Iris pigment epithelial cell (primary cell): ENCODE results near the gene FYTTD1.

Source experiments
- DNase-seq: peaks from one replicate; pipeline ENCODE4 v3.0.0-alpha.2; 2011; ENCODE audit warnings: low read depth

The FYTTD1 gene

DNA sequence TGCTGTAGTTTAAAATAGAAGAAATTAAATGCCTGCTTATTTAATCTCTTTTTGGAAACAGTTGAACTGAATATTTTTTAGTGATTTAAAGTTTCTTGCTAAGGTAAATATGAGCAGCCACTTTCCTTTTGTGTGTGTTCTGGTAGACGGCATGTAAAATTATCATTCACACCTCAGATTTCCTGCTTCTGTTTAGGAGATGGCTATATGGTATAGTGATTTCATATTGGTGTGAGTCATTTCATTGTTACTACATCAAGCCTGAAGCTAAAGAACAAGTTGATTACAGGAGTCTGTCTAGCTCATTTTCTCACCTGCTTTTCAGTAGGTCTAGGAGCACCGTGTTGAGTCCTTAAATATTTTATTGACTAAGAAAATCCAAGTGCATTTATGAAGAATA, 43.6 kb downstream of the FYTTD1 start:
- DNase-seq = peak; percentile 70

- DNase-seq = no peak
Measured at GRCh38 chr3:197794115-197794514, 44.4 kb downstream of the FYTTD1 start.

DNA sequence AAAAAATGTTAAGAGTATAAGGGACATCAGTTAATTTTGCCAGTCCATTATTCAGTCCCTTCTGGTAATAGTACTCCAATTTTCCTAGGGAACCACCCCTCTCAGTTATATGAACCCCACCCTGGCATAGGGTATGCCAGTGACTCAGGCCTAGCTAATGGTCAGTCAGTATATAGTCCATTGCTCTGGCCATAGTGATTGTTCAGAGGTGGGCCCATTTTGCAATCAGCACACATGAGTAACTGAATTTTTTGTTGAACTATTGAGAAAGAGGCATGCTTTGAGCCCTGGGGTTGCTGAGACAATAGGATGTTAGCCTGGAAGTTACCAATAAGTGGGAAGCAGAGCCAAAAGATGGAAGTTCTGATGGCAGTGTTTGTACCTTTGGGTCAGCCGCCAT, 45.5 kb downstream of the FYTTD1 start:
- peak; percentile 87 for DNase-seq

GRCh38 chr3:197796087-197796486, 46.4 kb downstream of the FYTTD1 start:
- DNase-seq = no peak

DNA sequence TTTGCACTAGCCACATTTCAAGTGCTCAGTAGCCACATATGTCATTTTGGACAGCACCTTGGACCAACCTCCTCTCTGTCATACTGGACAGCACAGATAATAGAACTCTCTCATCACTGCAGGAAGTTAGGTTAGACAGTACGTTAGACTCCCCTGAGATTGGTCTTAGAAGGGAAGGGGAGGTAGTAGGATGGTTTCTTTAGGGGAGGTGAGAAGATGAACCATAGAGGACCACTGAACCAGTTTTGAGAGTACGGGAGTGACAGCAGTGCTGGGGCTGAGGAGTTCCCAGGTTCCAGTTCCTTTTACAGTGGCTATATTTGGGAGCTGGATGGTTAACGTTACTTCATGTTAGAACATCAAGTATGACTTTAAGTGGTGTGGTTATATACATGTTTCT, 49.2 kb downstream of the FYTTD1 start:
- DNase-seq = no peak

DNA sequence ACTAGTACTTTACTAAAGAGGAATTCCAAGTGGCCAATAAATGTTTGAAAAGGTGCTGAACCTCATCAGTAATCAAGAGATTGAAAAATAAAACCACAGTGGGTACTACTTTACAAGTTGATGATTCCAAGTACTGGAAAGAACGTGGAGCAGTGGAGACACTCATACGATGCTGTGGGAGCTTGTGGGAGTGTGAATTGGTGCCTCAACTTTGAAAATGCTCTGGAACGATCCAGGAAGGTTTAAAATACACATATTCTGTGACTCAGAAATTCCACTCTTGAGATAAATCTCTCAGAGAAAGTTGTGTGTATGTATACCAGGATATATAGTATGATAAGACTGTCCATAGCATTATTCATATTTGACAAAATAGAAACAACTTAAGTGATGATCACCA, 50.7 kb downstream of the FYTTD1 start:
- peak; percentile 67 for DNase-seq

GRCh38 chr3:197801891-197802778, 52.5 kb downstream of the FYTTD1 start:
- peak; percentile 77 for DNase-seq

DNA sequence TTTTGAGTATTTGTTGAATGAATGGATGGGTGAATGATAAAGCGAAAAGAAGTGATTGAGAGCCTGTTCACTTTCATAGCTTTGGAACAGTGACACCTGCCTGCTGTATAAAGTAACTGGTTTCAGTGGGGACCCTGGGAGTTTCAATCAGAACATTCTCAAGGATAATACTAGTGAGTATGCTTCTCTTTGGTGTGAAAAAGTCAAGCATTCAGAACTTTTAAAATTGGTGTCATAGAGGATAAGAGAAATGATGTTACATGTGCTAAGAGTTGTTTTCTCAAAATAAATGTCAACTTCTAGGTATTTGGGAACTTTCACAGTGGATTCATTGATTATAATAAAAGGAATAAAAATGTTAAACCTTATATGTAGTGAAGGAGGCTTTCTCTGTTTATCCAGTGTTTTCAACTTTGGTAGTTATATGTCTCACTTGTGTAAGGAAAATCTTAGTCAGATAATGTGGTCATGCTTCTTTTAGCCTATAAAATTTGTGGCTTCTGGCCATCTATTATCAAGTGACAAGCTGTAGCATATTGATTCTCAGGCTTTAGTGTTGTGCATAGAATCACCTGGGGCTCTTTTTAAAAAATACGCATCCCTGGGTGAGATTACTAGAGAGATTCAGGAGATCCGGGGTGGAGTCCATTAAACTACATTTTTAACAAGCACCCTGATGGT, 53.2 kb downstream of the FYTTD1 start:
- DNase-seq = no peak

DNA sequence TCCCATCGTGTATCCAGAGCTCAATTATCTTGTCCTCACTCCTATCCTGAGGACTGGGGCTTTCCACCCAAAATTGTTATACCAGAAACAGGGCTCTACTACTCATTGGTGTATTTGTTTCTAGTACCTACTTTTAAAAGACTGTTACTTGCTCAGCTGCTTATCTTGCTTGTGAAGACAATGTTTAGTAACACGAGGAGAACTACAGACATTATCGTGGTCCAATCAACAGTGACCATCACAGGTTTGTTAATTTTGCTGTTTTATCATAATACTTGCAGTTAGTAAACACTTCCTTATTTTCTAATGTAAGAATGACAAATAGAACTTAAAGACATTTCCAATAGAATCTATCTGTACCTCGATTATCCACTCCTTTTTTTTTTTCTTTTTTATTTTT, 54.8 kb downstream of the FYTTD1 start:
- DNase-seq = no peak

DNA sequence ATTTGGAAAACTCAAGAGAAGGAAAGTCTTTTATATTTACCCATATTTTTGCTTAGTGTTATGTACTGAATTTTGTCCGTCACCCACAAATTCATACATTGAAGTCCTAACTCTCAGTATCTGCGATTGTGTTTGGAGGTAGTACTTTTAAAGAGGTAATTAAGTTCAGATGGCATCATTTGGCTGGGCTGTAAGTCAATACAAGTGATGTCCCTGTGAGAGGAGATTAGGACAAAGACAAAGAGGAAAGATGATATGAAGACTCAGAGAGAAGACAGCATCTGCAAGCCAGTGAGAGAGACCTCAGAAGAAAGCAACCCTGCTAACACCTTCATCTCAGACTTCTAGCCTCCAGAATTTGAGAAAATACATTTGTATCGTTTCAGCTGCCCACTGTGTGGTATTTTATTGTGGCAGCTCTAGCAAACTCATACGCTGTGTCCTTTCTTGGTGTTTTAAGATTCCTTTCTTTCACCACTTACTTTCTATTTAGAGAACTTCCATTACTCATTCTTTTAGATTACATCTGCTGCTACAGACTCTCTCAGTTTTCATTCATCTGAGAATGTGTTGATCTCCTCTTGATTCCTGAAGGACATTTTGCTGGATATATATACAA, 58.4 kb downstream of the FYTTD1 start:
- DNase-seq = peak; percentile 58

DNA sequence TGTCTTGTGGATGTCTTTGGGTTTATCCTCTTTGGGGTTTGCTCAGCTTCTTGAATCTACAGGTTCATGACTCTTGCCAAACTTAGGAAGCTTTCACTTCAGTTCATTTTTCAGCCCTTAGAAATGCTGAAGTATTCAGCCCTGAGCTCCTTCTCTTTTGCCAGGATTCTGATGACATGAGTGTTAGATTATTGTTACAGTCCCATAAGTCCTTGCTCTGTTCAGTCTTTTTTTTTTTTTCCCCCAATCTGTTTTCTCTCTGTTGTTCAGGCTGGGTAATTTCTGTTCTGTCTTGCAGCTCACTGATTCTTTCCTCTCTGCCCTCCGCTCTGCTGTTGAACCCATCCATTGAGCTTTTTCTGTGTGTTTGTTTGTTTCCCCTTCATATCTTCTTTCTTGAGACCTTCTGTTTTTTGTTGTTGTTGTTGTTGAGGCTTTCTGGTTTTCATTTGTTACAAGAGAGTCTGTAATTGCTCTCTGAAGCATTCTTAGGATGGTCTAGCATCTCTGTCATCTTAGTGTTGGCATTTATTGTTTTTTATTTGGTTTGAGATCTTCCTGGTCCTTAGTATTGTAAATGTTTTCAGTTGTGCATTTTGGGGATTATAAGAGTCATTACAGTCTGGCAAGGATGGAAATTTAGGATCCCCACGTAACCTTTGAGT, 59.8 kb downstream of the FYTTD1 start:
- peak; percentile 78 for DNase-seq

DNA sequence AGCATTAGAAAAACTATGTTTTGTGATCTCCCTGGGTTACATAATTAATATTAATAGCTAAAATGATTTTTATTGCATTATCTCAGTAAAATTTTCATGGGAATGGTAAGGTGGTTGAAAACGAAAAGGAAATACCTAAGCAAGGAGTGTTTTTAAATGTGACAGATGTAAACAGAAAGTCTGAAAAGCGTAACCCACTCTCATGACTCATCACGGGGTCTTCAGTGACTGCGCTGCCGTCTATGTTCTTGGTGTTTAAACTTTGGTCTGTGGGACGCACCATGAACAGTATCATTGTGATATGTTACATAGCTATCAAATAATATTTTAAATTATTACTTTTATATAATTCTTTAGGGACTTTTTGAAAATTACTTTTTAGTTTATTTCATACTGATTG, 61.2 kb downstream of the FYTTD1 start:
- peak; percentile 56 for DNase-seq

- DNase-seq = peak; percentile 97
Measured at GRCh38 chr3:197811343-197811742, 61.7 kb downstream of the FYTTD1 start.

GRCh38 chr3:197814372-197814771, 64.7 kb downstream of the FYTTD1 start:
- no peak for DNase-seq

DNA sequence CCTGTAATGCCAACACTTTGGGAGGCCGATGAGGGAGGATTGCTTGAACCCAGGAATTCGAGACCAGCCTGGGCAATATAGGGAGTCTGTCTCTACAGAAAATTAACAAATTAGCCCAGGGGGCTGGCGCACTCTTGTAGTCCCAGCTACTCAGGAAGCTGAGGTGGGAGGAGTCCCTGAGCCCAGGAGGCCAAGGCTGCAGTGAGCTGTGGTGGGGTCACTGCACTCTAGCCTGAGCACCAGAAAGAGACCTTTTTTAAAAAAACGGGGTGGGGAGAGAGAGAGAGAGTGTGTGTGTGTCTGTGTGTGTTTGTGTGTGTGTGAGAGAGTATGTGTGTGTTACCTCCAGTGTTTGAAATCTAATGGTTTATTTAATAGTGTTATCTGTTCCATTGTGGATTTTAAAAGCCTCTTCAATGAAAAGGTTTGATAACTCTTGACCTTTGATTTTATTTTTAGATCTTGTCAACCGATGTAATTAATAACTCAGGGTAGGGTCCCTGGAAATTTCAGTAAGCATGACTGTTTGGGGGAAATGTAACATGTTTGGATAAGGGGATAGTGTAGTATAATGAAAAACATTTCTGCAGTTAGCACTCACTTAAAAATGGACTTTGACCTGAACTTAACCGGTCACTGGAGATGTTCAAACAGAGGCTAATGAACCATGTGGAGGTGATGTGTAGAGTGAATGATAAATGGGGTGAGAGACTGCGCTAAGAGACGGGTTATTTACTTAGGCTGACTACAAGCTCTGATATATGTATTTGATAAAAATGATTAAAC, 71.1 kb downstream of the FYTTD1 start:
- no peak for DNase-seq

DNA sequence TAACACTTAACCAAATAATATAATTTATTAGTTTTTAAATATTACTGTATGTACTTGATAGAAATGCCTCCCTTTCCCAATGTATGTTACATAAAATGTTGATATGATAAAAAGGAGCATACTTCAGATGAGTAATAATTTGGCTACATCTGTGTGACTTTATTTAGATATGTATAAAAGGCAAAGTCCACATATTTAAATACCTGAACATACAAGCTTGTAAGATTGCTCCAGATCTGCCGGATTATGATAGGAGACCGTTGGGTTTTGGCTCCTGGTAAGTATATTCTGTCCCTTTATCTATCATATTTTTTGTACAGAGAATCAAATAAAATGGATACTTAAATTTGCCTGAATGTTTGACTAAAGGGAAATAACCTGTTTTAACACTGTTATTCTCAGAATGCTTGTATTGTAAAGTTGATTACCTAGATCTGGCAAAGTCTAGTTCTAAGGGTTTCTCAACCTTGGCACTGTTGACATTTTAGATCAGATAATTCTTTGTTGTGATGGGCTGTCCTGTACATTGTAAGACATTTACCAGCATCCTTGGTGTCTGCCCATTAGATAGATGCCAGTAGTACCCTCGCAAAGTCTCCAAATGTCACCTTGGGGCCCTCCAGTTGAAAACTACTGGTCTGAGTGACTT, 79.8 kb downstream of the FYTTD1 start:
- DNase-seq = no peak

DNA sequence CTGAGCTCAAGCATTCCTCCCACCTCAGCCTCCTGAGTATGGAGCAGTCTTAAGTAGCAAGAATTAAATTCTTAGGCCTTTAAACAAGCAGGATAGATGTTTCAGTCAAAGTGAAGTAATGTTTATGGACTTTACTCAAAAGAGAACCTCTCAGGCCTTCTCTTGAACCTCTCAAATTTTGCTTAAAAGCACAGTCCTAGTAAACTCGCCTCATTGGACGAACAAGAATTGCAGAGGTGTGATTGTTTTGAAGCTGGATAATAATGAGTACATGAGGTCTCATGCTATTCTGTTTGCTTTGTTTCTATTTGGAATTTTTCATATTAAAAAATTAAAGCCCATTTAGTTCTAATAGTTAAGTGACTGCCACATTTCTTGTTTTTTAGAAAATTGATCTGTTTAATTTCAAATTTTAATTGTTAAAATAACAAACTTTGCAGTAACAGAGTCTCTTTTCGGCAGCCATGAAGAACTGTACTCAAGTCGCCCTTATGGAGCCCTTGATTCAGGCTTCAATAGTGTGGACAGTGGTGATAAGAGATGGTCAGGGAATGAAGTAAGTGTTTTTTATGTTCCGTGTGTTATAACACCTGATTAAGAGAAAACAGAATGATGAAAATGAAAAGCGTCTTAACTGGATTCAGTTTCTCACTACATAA, 80.8 kb downstream of the FYTTD1 start:
- DNase-seq = no peak

- no peak for DNase-seq
Measured at GRCh38 chr3:197830967-197831313, 81.3 kb downstream of the FYTTD1 start.

DNA sequence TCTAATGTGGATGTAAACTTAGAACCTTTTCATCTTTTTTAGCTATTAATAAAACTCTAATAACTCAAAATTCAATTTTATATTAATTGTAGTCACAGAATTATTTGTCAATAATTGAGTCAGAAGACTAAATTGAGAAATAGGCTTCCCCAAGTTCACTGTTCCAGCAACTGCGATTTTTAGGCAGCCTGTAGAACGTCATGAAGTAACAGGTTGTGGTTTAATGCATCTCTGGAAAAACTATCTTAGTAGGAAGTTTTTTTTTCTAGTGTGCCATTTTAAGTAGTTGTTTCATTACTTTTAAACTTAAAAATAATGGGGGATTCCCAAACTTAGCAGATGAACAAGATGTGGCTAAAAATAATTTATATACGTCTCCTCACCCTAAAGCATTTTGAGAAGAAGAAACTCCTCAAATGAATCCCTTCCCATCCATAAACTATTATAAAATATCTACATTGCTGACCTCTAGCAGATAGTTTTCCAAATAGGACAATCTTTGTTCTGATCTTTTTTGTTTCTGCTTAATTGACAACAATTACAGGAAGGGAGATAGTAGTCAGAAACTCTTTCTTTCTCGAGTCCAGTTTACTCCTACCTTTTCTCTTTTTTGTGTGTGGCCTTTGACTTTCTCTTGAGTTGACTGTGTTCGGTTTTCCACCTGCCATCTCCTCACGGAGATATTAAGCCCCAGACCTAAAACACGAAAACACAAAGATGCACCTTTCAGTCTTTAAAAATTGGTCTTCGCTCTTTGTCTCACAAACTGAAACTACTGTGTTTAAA, 84.4 kb downstream of the FYTTD1 start:
- no peak for DNase-seq

DNA sequence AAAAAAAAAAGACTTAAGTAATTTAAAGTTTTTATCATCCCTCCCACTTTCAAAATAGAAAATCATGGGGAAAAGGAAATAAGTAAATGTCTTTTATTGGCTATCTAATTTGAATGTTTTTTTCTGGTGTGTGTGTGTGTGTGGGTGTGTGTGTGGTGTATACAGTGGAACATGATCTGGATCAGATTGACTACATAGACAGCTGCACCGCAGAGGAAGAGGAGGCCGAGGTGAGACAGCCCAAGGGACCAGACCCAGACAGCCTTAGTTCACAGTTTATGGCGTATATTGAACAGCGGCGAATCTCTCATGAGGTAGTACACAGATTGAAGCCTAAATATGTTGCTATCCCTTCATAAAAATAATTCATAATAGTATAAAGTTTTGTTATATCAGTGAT, 85.8 kb downstream of the FYTTD1 start:
- no peak for DNase-seq
